ENCODE results near the gene PLEKHA8. TPM values are rescaled to one million over a fixed set of nuclear protein-coding genes. Genes with fewer than 3 reads are reported as not detected.

The PLEKHA8 gene
- total RNA-seq, 4 donors from 2014 or later: 6.6 to 16.4 (median 13.1) TPM

DNA sequence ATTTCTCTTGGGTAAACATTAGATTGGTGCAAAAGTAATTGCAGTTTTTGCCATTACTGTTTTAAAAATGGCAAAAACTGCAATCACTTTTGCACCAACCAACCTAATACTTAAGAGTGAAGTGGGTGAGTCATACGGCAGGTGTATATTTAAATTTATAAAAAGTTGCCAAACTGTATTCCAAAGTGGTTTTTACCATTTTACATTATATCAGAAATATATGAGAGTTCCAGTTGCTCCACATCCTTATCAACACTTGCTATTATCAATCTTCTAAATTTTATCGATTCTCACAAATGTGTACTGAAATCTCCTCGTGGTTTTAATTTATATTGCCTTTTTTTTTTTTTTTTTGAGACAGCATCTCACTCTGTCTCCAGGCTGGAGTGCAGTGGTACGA is 35.1 kb upstream of the PLEKHA8 start:
- intact Hi-C loops (cut with DNase I; ENCODE audit: low total_unique reads): no loop called here

DNA sequence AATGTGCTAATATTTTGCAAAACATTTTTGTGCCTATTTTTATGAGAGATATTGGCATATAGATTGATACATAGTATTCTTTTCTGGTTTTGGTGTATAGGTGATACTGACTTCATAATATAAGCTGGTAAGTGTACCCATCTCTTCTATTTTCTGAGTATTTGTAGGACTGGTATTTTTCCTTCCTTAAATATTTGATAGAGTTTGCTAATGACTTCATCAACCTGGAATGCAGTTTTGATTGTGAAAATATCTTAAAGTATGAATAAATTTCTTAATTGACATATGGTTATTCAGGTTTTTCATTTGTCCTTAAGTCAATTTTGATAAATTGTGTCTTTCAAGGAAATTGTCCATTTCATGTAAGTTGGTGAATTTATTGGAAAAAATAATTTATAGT is 32.6 kb upstream of the PLEKHA8 start:
- intact Hi-C loops (cut with DNase I; ENCODE audit: low total_unique reads) (no loop called here), in situ Hi-C loops (cut with MboI; ENCODE audit: low pct_ligation_motif_present in 1 of 4, low pct_unique_long_range_greater_than_20kb in 1 of 4, low sequenced_read_pairs in 3 of 4) (no loop called here)
- H3K36me3 ChIP-seq: no peaks in the 10 kb centered on the region
- H3K4me1 ChIP-seq: no peaks in the 10 kb centered on the region
- peaks cover 7 to 21% of the 10 kb centered on the region in 2 donors for H3K9me3 ChIP-seq
- TF ChIP-seq POLR2AphosphoS5 (IDR thresholded peaks at IDR 0.05): no peak
- no peak for TF ChIP-seq EP300 (IDR thresholded peaks at IDR 0.05; ENCODE audit: low read depth)
- no peak for TF ChIP-seq POLR2A (IDR thresholded peaks at IDR 0.05)
- TF ChIP-seq, protein P1, sequence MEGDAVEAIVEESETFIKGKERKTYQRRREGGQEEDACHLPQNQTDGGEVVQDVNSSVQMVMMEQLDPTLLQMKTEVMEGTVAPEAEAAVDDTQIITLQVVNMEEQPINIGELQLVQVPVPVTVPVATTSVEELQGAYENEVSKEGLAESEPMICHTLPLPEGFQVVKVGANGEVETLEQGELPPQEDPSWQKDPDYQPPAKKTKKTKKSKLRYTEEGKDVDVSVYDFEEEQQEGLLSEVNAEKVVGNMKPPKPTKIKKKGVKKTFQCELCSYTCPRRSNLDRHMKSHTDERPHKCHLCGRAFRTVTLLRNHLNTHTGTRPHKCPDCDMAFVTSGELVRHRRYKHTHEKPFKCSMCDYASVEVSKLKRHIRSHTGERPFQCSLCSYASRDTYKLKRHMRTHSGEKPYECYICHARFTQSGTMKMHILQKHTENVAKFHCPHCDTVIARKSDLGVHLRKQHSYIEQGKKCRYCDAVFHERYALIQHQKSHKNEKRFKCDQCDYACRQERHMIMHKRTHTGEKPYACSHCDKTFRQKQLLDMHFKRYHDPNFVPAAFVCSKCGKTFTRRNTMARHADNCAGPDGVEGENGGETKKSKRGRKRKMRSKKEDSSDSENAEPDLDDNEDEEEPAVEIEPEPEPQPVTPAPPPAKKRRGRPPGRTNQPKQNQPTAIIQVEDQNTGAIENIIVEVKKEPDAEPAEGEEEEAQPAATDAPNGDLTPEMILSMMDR (IDR thresholded peaks at IDR 0.05): no peak
- H3K27me3 ChIP-seq: no peaks in the 10 kb centered on the region
- DNase-seq: no peak
- no peak overlapping the region for H3K4me3 ChIP-seq
- H3K27ac ChIP-seq: no peak overlapping the region

More for the DNA sequence above, 35.1 kb upstream of the PLEKHA8 start:
- TF ChIP-seq POLR2AphosphoS5 (IDR thresholded peaks at IDR 0.05) (no peak), POLR2A (IDR thresholded peaks at IDR 0.05) (no peak), EP300 (IDR thresholded peaks at IDR 0.05; ENCODE audit: low read depth) (no peak)
- TF ChIP-seq, protein P1 (IDR thresholded peaks at IDR 0.05): no peak
- DNase-seq: no peak
- WGBS, 2 donors (ENCODE audit: low coverage in 1 of 2): 76 to 89% methylated on average over 3 to 4 of the region's 4 CpGs
- H3K36me3 ChIP-seq: no peaks in the 10 kb centered on the region
- no peak overlapping the region for H3K4me3 ChIP-seq
- in situ Hi-C loops (cut with MboI; ENCODE audit: low pct_ligation_motif_present in 1 of 4, low pct_unique_long_range_greater_than_20kb in 1 of 4, low sequenced_read_pairs in 3 of 4): no loop called here
- peaks cover 7 to 21% of the 10 kb centered on the region in 2 donors for H3K9me3 ChIP-seq
- H3K27ac ChIP-seq: no peak overlapping the region
- H3K27me3 ChIP-seq: peaks cover 12% of the 10 kb centered on the region
- peaks cover 0 to 6% (median 0%) of the 10 kb centered on the region in 4 donors for H3K4me1 ChIP-seq

DNA sequence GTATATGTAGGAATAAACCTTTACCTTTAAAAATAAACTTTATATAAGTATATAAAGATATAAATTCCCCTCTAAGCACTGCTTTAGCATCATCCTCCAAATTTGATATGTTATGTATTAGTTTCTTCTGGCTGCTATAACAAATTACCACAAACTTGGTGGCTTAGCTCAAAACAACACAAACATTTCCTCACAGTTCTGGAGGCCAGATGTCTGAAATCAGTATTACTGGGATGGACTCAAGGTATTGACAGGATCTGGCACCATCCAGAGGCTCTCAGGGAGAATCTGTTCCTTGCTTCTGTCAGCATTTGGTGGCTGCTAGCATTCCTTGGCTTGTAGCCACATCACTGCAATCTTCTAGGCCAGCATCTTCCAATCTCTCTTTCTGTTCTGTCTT is 31.9 kb upstream of the PLEKHA8 start:
- Histone ChIP-seq H3K27ac (no peak overlapping the region), H3K36me3 (no peaks in the 10 kb centered on the region), H3K9me3 (peaks cover 7 to 21% of the 10 kb centered on the region in 2 donors), H3K27me3 (no peaks in the 10 kb centered on the region), H3K4me1 (no peaks in the 10 kb centered on the region), H3K4me3 (no peak overlapping the region)
- in situ Hi-C loops (cut with MboI; ENCODE audit: low pct_ligation_motif_present in 1 of 4, low pct_unique_long_range_greater_than_20kb in 1 of 4, low sequenced_read_pairs in 3 of 4): no loop called here
- no peak for DNase-seq
- intact Hi-C loops (cut with DNase I; ENCODE audit: low total_unique reads): no loop called here
- TF ChIP-seq EP300 (IDR thresholded peaks at IDR 0.05; ENCODE audit: low read depth): no peak
- no peak for TF ChIP-seq POLR2A (IDR thresholded peaks at IDR 0.05)
- TF ChIP-seq, protein P1 (IDR thresholded peaks at IDR 0.05): no peak
- no peak for TF ChIP-seq POLR2AphosphoS5 (IDR thresholded peaks at IDR 0.05)

DNA sequence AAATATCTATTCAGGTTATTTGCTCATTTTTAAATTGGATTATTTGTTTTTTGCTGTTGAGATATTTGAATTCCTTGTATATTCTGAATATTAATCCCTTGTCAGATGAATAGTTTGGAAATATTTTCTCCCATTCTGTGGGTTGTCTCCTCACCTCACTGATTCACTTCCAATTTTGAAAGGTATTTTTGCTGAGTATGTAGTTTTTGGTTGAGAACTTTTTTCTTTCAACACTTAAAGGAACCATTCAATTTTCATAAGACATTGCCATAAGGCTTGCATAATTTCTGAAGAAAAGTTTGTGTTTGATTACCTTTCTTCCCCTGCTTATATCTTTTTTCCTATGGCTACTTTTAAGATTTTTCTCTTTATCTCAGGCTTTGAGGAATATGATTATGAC is 29.7 kb upstream of the PLEKHA8 start:
- no peak for TF ChIP-seq POLR2A (IDR thresholded peaks at IDR 0.05)
- TF ChIP-seq, protein P1 (IDR thresholded peaks at IDR 0.05): no peak
- TF ChIP-seq EP300 (IDR thresholded peaks at IDR 0.05; ENCODE audit: low read depth): no peak
- no peak for TF ChIP-seq POLR2AphosphoS5 (IDR thresholded peaks at IDR 0.05)
- in situ Hi-C loops (cut with MboI; ENCODE audit: low pct_ligation_motif_present in 1 of 4, low pct_unique_long_range_greater_than_20kb in 1 of 4, low sequenced_read_pairs in 3 of 4): no loop called here
- no peaks in the 10 kb centered on the region for H3K36me3 ChIP-seq
- no peak overlapping the region for H3K27ac ChIP-seq
- no peaks in the 10 kb centered on the region for H3K4me1 ChIP-seq
- intact Hi-C loops (cut with DNase I; ENCODE audit: low total_unique reads): no loop called here
- H3K9me3 ChIP-seq: peaks cover 2 to 12% of the 10 kb centered on the region in 2 donors
- DNase-seq: no peak
- no peak overlapping the region for H3K4me3 ChIP-seq
- H3K27me3 ChIP-seq: no peaks in the 10 kb centered on the region

All from transverse colon (tissue), 4 donors.